DMS53 (cell line): ENCODE results near the gene GNB3.

Source experiments
- DNase-seq: peaks from one replicate; lab custom pipeline; 2025; lab: John Stamatoyannopoulos, UW

Gene GNB3

DNA sequence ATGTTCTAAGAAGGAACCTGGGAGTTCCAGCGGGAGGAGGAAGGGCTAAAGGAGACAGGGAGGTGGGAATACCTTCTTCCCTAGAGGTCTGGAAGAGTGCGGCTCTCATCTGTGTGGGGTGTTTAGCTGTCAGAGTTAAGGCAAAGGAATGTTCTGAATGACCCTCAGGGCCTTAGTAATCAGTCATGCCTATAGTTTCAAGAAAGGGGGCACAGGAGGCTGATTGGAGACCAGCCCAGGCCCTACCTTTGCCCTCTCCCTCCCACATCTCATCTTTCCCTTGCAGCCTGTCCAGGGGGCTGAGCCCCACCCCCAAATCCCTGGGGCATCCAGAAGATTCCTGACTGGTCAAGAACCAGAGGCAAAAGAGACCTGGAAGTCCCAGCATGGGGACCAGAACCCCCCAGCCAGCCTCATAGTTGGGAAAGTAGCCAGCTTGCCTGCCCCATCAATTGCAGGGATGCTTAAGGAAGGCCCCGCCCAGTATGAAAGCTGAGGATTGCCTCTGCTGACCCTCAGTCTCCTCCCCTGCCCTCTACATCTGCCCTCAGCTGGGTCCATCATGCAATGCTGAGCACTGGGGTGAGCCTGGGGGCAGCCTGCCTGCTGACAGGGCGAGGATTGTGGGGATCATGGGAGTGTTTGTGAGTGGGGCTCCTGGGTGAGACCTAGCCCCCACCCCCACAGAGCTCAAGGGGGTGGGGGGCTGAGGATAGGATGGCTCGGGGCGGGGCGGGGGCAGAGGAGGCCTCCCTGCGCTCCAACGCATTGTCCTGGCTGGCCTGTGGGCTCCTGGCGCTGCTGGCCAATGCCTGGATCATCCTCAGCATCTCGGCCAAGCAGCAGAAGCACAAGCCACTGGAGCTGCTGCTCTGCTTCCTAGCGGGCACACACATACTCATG, 17.3 kb upstream of the GNB3 start:
- no peak for DNase-seq

DNA sequence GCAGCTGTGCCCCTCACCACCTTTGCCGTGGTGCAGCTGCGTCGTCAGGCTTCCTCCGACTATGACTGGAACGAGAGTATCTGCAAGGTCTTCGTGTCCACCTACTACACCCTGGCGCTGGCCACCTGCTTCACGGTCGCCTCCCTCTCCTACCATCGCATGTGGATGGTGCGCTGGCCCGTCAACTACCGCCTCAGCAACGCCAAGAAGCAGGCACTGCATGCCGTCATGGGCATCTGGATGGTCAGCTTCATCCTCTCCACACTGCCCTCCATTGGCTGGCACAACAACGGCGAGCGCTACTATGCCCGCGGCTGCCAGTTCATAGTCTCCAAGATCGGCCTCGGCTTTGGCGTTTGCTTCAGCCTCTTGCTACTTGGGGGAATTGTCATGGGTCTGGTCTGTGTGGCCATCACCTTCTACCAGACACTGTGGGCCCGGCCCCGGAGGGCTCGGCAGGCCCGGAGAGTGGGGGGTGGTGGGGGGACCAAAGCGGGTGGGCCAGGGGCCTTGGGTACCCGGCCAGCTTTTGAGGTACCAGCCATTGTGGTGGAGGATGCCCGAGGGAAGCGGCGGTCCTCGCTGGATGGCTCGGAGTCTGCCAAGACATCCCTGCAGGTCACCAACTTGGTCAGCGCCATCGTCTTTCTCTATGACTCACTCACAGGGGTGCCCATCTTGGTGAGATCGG, 16.5 kb upstream of the GNB3 start:
- no peak for DNase-seq

DNA sequence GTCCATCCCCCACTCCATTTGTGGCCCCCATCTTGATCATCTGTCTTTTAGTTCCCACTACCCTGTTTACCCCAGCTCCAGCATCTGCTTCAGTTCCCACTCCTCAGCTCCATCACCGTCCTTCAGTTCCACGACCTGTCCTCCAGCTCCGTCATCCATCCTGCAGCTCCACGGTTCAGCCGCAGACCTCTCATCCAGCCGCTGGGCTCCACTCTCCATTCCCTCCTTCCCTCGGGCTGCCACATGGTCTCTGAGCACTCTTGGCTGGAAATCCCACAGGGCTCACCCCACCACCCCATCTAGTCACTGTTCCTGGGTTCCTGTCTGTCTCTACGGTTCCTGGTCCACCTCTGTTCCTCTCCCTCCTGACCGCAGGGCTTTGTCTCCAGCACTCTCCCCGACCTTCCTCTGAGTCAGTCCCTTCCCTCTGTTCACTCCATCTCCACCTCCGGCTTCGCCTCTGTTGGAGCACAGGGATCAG, 15.8 kb upstream of the GNB3 start:
- DNase-seq, result peak; percentile 59

DNA sequence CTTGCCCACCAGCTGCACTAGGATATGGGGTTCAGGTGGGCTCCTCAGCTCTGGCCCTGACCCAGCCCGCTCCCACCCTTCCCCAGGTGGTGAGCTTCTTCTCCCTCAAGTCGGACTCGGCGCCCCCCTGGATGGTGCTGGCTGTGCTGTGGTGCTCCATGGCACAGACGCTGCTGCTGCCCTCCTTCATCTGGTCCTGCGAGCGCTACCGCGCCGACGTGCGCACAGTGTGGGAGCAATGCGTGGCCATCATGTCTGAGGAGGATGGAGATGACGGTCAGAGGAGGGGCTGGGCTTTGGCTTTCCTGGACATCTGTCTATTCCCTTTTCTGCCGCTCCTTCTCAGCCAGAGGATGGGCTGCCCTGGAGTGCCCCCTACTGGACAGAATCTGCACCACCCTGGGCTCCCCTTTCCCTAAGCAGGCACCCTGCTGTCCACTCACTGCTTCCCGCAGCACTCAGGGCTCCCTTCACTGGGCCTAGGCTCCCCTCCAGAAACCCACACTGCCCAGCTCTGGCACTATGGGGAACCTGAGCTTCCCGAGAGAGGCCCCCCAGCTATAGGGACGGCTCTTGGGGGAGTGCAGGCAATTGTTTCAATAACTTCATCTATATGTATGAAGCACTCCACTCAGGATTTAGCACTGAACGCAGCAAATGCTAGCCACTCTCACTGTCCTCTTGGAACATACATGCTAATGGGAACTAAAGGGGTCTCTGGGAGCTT, 15.2 kb upstream of the GNB3 start:
- peak; percentile 95 for DNase-seq

DNA sequence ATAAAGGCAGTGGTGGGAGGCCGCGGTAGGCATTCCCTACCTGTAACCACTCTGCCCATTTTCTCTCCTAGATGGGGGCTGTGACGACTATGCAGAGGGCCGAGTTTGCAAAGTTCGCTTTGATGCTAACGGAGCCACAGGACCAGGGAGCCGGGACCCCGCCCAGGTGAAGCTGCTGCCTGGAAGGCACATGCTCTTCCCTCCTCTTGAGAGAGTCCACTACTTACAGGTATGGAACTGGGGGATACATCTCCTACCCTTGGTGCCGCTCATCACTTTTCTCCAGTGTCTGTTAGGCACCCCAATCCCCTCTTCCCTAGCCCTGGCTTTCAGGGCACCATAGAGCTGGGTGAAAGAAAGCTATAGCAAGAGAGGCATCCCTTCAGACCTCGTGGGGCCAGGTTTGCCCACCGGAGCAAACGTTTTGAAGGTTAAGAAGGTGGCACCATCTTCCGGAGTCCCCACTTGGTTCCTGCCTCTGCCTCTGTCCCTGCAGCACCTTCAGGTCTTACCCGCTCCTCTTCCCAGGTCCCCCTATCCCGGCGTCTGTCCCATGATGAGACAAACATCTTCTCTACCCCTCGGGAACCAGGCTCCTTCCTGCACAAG, 14.5 kb upstream of the GNB3 start:
- DNase-seq, result no peak

DNA sequence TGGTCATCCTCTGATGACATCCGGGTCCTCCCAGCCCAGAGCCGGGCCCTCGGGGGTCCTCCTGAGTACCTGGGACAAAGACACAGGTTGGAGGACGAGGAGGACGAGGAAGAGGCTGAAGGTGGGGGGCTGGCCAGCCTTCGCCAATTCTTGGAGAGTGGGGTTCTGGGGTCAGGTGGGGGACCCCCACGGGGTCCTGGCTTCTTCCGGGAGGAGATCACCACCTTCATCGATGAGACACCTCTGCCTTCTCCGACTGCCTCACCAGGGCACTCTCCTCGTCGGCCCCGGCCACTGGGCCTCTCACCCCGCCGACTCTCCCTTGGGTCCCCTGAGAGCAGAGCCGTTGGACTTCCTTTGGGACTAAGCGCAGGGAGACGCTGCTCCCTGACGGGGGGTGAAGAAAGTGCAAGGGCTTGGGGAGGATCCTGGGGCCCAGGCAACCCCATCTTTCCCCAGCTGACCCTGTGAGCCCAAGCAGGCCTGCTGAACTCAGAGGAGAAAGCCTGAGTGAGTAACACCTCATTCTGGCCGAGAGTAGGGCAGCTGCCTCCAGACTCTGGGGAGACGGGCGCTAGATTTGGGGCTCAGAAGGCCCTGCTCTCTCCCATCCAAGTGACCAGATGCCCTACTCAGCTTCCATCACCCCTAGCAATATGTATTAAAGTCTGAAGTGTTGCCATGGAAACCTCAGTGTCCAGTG, 13.8 kb upstream of the GNB3 start:
- no peak for DNase-seq

DNA sequence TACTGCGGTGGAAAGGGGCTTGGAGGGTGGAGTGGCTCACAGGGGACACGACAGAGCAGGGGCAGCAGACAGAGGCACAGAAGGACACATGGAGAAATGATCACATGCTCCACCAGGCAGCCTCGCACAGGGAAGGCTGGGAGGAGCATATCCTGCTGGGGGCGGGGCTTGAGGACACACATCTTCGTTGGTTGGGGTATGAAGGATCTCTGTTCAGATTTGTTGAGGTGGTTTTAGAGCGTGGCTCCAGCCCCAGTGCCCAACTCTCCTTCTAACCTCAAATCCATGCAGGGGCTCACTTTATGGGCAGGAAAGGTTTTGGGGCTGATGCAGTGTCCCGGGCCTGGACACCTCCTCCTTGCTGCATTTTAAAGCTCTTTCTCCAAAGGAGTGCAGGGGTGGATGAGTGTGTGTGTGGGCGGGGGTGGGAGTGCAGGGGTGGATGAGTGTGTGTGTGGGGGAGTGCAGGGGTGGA, 13.3 kb upstream of the GNB3 start:
- peak; percentile 92 for DNase-seq

DNA sequence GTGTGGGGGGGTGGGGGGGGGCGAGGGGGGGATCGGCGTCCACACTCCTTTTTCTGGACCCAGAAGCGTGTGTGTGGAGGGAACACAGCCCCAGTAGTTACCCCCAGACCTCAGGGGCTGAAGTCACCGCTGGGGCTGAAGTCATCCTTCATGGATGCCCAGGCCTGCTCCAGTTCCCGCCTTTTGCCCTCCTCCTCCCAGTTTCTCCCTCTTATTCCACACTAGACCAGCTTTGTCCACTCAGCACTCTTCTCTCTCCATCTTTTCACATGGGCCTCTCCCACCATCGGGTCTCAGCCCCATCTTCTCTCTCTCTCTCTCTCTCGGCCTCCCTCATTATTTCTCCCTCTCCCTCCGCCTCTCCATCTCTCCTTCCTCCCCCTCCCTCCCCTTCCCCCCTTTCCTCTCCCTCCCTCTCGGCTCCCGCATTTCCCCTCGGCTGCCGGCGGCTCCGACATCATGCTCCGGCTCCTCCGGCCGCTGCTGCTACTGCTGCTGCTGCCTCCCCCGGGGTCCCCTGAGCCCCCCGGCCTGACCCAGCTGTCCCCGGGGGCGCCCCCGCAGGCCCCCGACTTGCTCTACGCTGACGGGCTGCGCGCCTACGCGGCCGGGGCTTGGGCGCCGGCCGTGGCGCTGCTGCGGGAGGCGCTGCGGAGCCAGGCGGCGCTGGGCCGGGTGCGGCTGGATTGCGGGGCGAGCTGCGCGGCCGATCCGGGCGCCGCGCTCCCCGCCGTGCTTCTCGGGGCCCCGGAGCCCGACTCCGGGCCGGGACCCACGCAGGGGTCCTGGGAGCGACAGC, 12.5 kb upstream of the GNB3 start, which contains the start of gene P3H3:
Gene P3H3 (plus strand): TSS at position 426 of the 799 bp plus-strand sequence. CDS start 34 bp downstream, at position 460.
- peak; percentile 79 for DNase-seq

DNA sequence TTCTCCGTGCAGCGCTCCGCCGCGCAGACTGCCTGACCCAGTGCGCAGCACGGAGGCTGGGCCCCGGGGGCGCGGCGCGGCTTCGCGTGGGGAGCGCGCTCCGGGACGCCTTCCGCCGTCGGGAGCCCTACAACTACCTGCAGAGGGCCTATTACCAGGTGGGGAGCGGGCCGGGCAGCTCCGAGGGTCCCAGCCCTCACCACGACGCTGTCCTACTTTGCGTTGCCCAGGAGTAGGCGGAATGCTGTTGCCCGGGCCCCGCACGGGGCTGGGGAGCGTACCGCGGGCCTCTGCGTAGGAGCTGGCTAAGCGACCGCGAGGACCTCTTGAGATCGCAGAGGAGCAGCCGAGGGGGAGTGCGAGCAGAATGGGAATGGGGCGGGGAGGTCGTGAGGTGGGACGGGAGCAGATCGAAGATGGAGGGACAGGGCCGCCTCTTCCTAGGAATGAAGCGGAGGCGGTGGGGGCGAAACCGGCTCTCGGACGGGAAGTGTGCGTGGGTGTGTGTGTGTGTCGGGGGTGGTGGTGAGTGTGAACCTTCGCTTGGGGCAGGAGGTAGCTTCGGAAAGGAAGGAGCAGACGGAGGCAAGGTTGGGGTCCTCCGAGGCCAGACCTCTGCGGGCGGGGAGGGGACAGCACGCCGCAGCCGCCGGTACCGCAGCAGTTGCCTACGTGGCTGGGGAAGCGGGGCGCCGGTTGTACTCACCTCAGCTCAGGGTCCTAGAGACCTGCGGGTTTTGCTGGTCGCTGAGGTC, 11.8 kb upstream of the GNB3 start:
- peak; percentile 76 for DNase-seq

DNA sequence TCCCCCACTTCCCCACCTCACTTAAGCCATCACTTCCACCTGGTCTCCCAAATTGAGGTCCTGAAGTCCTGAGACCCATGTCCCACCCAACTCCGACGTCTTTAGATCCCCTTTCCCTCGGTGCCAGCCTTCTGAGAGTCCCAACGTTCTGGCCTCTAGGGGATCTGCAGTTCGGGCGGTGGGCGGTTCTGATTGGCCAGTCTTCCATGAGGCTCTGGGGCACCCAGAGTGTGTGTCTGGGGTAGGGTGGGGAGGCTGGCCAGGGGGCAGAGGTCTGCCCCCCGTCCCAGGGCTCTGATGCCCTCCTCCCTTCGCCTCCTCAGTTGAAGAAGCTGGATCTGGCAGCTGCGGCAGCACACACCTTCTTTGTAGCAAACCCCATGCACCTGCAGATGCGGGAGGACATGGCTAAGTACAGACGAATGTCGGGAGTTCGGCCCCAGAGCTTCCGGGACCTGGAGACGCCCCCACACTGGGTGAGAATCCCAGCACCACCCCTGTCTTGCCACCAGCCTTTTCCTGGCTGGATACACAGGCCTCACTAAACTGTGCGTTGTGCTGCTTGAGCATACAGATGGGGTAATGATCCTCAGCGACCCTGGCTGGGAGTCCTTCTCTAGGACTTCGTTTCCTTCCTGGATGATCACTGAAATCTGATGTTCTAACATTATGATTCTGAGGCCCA, 11.0 kb upstream of the GNB3 start:
- DNase-seq, result no peak

DNA sequence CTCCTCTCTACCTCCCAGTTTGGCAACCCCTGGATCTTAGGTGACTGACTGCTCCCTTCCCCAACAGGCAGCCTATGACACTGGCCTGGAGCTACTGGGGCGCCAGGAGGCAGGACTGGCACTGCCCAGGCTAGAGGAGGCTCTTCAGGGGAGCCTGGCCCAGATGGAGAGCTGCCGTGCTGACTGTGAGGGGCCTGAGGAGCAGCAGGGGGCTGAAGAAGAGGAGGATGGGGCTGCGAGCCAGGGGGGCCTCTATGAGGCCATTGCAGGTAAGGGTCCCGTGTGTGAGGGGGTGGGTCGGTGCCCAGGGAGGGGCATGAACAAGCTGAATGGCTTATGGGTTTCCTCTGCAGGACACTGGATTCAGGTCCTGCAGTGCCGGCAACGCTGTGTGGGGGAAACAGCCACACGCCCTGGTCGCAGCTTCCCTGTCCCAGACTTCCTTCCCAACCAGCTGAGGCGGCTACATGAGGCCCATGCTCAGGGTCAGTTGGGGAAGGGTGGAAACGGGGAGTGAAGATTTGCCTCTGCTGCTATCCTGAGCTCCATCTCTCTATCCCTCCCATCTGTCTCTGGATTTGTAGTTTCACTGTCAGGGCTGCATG, 10.3 kb upstream of the GNB3 start:
- no peak for DNase-seq

DNA sequence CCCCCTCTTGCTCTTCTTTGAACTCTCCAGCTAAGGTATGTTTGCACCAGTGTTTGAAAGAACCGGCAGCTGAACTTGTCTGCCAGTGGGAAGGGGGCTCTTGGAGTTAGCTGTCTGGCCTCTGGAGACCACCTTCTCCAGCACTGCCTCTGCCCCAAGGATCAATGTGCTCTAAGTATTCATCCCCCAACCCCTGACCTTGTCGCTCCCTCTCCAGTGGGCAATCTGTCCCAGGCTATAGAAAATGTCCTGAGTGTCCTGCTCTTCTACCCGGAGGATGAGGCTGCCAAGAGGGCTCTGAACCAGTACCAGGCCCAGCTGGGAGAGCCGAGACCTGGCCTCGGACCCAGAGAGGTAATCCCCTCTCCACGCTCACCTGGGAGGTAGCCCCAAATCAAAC, 9.7 kb upstream of the GNB3 start:
- DNase-seq, result no peak

DNA sequence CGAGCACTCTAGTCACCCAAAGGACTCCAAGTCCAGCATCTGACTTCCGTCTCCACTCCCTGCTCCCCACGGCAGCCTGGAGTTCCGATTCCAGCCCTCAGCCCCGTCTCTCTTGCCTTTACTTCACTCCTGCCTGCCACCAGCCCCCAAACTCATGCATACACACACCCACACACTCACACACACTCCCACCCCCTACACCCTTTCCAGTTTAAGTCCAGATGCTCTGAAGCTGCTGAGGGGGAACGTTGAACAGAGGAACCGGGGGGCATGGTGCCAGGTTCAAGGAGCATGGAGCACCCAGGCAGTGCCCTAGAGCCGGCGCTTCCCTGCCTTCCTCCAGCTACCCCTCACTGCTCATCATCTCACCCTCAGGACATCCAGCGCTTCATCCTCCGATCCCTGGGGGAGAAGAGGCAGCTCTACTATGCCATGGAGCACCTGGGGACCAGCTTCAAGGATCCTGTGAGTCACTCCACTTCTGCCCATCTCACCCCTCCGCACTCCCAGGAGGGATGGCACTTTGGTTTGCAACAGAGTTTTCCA, 9.2 kb upstream of the GNB3 start:
- no peak for DNase-seq

DNA sequence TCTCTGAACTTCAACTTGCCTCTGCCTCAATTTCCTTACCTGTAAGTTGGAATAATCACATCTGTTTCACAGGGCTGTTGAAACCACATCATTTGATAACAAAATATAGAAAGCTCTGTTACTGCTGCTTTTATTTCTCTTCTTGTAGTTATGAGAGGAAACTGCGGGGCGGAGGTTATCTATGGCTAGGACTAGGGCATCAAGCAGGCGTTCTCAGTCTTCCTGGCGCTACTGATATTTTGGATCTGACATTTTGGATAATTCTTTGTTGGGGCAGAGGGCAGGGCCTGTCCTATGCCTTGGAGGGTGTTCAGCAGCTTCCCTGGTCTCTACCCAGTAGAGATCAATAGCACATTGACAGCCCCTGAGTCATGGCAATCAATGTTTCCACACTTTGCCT, 8.6 kb upstream of the GNB3 start:
- DNase-seq, result no peak

DNA sequence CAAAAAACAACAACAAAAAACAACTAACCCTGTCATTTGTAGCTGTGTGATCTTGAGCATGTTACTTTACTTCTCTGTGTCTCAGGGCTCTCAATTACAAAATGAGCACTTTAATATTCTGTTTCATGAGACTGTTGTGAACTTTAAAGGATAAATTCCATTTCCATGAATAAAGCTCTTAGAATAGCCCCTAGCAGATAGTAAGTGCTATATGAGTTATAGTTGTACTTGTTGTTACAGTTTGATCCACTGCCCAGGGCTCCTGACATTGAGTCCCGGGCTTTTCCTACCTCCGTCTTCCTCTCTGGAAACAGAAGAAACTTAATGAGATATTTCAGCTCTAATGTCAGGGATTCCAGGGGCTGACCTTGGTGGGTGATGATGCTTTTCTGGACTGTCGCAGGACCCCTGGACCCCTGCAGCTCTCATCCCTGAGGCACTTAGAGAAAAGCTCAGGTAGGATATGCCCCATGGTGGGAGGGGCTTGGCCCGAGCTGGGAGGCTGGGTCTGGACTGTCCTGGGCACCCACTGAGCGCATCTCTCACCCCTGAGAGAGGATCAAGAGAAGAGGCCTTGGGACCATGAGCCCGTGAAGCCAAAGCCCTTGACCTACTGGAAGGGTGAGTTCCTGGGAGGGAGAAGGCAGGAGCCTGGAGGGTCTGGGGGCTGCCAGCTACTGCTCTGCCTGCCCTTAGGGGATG, 7.4 kb upstream of the GNB3 start:
- DNase-seq, result no peak

DNA sequence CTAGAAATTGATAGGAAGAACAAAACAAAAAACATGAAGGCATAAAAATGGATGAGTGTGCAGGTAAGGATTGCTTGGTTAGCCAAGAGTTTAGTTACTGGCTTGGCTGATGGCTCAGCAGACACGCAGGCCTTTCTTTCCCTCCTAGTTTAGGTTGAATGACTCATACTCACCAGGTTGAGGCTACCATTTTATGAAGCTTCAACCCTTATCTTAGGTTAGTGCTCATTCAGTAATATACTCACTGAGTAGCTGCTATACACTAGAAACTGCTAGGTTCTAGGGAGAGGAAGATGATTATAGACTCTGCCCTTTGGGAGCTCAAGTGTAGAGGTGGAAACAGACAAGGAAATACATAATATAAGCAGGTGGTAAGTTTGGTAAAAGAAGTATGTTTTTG, 6.5 kb upstream of the GNB3 start:
- DNase-seq, result no peak

DNA sequence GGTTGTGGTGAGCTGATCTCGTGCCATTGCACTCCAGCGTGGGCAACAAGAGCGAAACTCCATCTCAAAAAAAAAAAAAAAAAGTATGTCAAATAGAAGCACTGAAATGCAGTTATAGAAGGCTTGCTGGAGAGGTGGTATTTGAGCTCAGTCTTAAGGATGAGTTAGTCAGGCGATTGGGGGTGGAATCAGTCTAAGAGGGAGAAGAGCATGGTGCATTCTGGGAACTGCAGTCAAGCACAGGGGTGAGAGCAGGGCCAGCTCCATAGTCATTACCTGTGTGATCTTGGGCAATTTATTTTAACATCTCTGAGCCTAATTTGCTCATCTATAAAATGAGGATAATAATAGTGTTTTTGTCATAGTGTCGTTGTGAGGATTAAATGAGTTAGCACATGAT, 5.9 kb upstream of the GNB3 start:
- no peak for DNase-seq

DNA sequence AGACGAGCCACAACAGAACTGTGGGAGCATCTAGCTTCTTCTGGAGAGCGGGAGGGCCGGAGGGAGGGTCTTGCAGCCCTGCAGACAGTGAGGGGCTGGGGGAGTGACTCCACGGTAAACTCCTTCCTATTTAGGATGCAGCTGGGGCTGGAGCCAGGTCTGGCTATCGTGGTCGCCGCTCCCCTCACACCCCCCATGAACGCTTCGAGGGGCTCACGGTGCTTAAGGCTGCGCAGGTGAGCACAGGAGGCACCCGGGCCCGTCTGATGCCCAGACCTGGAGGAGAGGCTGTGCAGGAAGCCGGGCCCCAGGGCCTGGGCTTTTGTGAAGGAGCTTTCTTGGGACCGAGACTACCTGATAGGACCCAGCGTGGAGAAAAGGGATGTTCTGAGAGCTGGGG, 3.9 kb upstream of the GNB3 start:
- DNase-seq, result no peak
